DOHH2 (cell line): ENCODE measurements around the gene RSPH6A.

Experiments used
- EZH2phosphoT487 ChIP-seq: fragments of 200-600 bp; sonication (generic); IDR thresholded peaks from 2 replicates; pipeline ENCODE4 v1.6.1; 2017; ENCODE audit warnings: borderline replicate concordance, mild to moderate bottlenecking, antibody characterized with exemption, low read length, moderate library complexity, mixed read lengths
- TF ChIP-seq, protein P1 (sequence below): fragments of 200-600 bp; sonication (generic); IDR thresholded peaks from one replicate; pipeline ENCODE4 v1.5.1; 2014; ENCODE audit warnings: antibody characterized with exemption, mild to moderate bottlenecking, low read depth, low read length; ENCODE audit not compliant: poor library complexity, severe bottlenecking

DNA sequence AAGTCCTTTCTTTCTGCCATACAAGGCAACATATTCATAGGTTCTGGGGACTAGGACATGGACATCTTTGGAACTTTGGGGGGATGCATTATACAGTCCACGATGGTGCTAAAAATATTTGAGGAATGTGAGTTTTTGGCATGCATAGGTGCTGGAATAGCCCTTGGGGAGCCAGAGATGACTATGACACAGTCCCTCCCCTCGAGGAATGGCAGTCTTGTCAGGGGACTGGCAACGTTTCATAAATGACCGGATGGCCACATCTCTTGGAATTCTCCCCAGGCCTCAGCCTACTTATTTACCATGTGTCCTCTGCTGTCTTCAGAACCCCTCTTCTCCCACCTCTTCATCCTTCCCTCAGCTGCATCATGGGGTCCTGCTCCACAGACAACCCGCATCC is 68.2 kb downstream of the RSPH6A start:
- TF ChIP-seq, protein P1, sequence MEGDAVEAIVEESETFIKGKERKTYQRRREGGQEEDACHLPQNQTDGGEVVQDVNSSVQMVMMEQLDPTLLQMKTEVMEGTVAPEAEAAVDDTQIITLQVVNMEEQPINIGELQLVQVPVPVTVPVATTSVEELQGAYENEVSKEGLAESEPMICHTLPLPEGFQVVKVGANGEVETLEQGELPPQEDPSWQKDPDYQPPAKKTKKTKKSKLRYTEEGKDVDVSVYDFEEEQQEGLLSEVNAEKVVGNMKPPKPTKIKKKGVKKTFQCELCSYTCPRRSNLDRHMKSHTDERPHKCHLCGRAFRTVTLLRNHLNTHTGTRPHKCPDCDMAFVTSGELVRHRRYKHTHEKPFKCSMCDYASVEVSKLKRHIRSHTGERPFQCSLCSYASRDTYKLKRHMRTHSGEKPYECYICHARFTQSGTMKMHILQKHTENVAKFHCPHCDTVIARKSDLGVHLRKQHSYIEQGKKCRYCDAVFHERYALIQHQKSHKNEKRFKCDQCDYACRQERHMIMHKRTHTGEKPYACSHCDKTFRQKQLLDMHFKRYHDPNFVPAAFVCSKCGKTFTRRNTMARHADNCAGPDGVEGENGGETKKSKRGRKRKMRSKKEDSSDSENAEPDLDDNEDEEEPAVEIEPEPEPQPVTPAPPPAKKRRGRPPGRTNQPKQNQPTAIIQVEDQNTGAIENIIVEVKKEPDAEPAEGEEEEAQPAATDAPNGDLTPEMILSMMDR = no peak
- TF ChIP-seq EZH2phosphoT487 = no peak
